HCT116 (cell line): ENCODE measurements around the gene SLC25A29. TPM values are rescaled to one million over a fixed set of nuclear protein-coding genes. Genes with fewer than 3 reads are reported as not detected.

Source experiments
- ATAC-seq: fragments of 200-7000 bp; cut with Tn5 transposase; 2 replicates; pipeline ENCODE4 v1.9.1; 2020; ENCODE audit warnings: mild to moderate bottlenecking, moderate library complexity
- BruUV-seq: library from RNA; stranded (reverse); fragments of 400-500 nt; replicated peaks from 2 replicates; lab custom pipeline; 2021; lab: Mats Ljungman, UMichigan
- CTCF ChIA-PET: fragments of 300-600 bp; sonication (Branson Sonifier 250); formaldehyde crosslinking; loops from one replicate; lab custom pipeline; 2021; ENCODE audit warnings: antibody characterized with exemption; lab: Charles Lee
- POLR2A ChIA-PET: fragments of 300-600, 350-600 bp; sonication (Branson Sonifier 250); formaldehyde crosslinking; loops from one replicate; lab custom pipeline; 2021; ENCODE audit warnings: antibody characterized with exemption; lab: Charles Lee
- RAD21 ChIA-PET, 2 experiments: fragments of 300-600 bp; sonication (Branson Sonifier 250); formaldehyde crosslinking; loops; one replicate each; lab custom pipeline; 2023; ENCODE audit warnings: low total read pairs in 2 of 2; ENCODE audit not compliant: uncharacterized antibody in 2 of 2, unreplicated experiment in 2 of 2, low non-redundant PET in 1 of 2; lab: Charles Lee
- DNase-seq: peaks from one replicate; pipeline ENCODE4 v3.0.0-alpha.2; 2010; ENCODE audit warnings: low read depth, low spot score
- H2AFZ ChIP-seq: fragments of 200-600 bp; shearing (Covaris generic), sonication (generic); 2 replicates; pipeline ENCODE4 v1.6.1; 2017; ENCODE audit warnings: low read depth, mixed run types, mixed read lengths, antibody characterized with exemption, low read length; ENCODE audit not compliant: poor library complexity, severe bottlenecking
- H3K27ac ChIP-seq: 2 replicates; pipeline ENCODE4 v1.5.1; 2012; ENCODE audit warnings: low read depth, low read length
- H3K27me3 ChIP-seq: fragments of 200-600 bp; sonication (generic); 2 replicates; pipeline ENCODE4 v1.6.1; 2016; ENCODE audit warnings: mixed run types, low read length, mixed read lengths; ENCODE audit not compliant: insufficient read depth
- H3K36me3 ChIP-seq, 2 experiments: fragments of 200-500 bp in 1 of 2; fragments of 200-600 bp in 1 of 2; sonication (Bioruptor generic) in 1 of 2; sonication (generic) in 1 of 2; 2 replicates each; pipeline versions ENCODE4 v1.5.1 to v1.6.1; 2014 to 2016; ENCODE audit warnings: low read length in 2 of 2, inconsistent platforms in 1 of 2, mixed read lengths in 1 of 2, mixed run types in 1 of 2; ENCODE audit not compliant: insufficient read depth in 2 of 2, control insufficient read depth in 1 of 2
- H3K4me1 ChIP-seq, 2 experiments: fragments of 200-600 bp in 1 of 2; sonication (generic) in 1 of 2; 2 replicates each; pipeline versions ENCODE4 v1.5.1 to v1.6.1; 2012 to 2017; ENCODE audit warnings: low read length in 2 of 2, inconsistent platforms in 1 of 2, mild to moderate bottlenecking in 1 of 2, mixed read lengths in 1 of 2, mixed run types in 1 of 2, moderate library complexity in 1 of 2; ENCODE audit not compliant: insufficient read depth in 2 of 2, control insufficient read depth in 1 of 2
- H3K4me2 ChIP-seq: fragments of 200-600 bp; sonication (generic); 2 replicates; pipeline ENCODE4 v1.6.1; 2017; ENCODE audit warnings: mixed run types, low read length, mixed read lengths
- H3K4me3 ChIP-seq, 2 experiments: fragments of 200-600 bp in 1 of 2; sonication (generic) in 1 of 2; replicated peaks in 1 of 2; 2 replicates each; pipeline ENCODE4 v1.5.1; 2011 to 2016; ENCODE audit warnings: low read length in 2 of 2, control low read depth in 1 of 2, low read depth in 1 of 2, mild to moderate bottlenecking in 1 of 2, mixed read lengths in 1 of 2, mixed run types in 1 of 2
- H3K79me2 ChIP-seq: fragments of 200-600 bp; sonication (generic); 2 replicates; pipeline ENCODE4 v1.6.1; 2017; ENCODE audit warnings: mild to moderate bottlenecking, mixed run types, low read length, moderate library complexity, mixed read lengths; ENCODE audit not compliant: insufficient read depth
- H3K9ac ChIP-seq: fragments of 200-600 bp; sonication (generic); 2 replicates; pipeline ENCODE4 v1.6.1; 2016; ENCODE audit warnings: low read length, mixed read lengths
- H3K9me2 ChIP-seq: fragments of 200-600 bp; sonication (generic), shearing (Covaris generic); 2 replicates; pipeline ENCODE4 v1.6.1; 2017; ENCODE audit warnings: mixed run types, mild to moderate bottlenecking, moderate library complexity; ENCODE audit not compliant: insufficient read depth
- H3K9me3 ChIP-seq, 2 experiments: fragments of 200-500 bp in 1 of 2; fragments of 200-600 bp in 1 of 2; sonication (Bioruptor generic) in 1 of 2; sonication (generic) in 1 of 2; 2 replicates each; pipeline ENCODE4 v1.6.1; 2014 to 2017; ENCODE audit warnings: low read length in 2 of 2, mixed read lengths in 2 of 2, inconsistent platforms in 1 of 2, low read depth in 1 of 2, mild to moderate bottlenecking in 1 of 2, mixed run types in 1 of 2, moderate library complexity in 1 of 2; ENCODE audit not compliant: control insufficient read depth in 1 of 2, insufficient read depth in 1 of 2
- H4K20me1 ChIP-seq: fragments of 200-600 bp; sonication (generic), shearing (Covaris generic); 2 replicates; pipeline ENCODE4 v1.6.1; 2017; ENCODE audit warnings: mixed run types, mild to moderate bottlenecking, moderate library complexity; ENCODE audit not compliant: insufficient read depth
- CBX3 ChIP-seq: IDR thresholded peaks from 2 replicates; pipeline ENCODE4 v1.6.1; 2012; ENCODE audit warnings: low read depth
- CEBPB ChIP-seq: IDR thresholded peaks from 2 replicates; pipeline ENCODE4 v1.6.1; 2012; ENCODE audit warnings: low read depth
- EGR1 ChIP-seq: IDR thresholded peaks from 2 replicates; pipeline ENCODE4 v1.6.1; 2012; ENCODE audit warnings: low read depth
- EZH2 ChIP-seq: fragments of 200-600 bp; sonication (generic); IDR thresholded peaks from 2 replicates; pipeline ENCODE4 v1.6.1; 2017; ENCODE audit warnings: antibody characterized with exemption, mixed run types
- FOSL1 ChIP-seq: IDR thresholded peaks from 2 replicates; pipeline ENCODE4 v1.6.1; 2012; ENCODE audit warnings: low read depth
- POLR2A ChIP-seq: IDR thresholded peaks from 2 replicates; pipeline ENCODE4 v1.7.0; 2011; ENCODE audit warnings: borderline replicate concordance; ENCODE audit not compliant: insufficient read depth, insufficient read length; ENCODE audit errors: extremely low read depth
- POLR2AphosphoS5 ChIP-seq: IDR thresholded peaks from 2 replicates; pipeline ENCODE4 v1.6.1; 2011; ENCODE audit warnings: mild to moderate bottlenecking, low read depth, low read length, moderate library complexity
- SIN3A ChIP-seq: IDR thresholded peaks from 2 replicates; pipeline ENCODE4 v1.6.1; 2012; ENCODE audit warnings: low read depth
- SP1 ChIP-seq: IDR thresholded peaks from 2 replicates; pipeline ENCODE4 v1.6.1; 2012; ENCODE audit warnings: low read depth
- TCF7L2 ChIP-seq: IDR thresholded peaks from 2 replicates; pipeline ENCODE4 v1.7.0; 2011; ENCODE audit warnings: borderline replicate concordance, inconsistent platforms; ENCODE audit not compliant: insufficient read depth, insufficient read length; ENCODE audit errors: extremely low read depth
- ZFX ChIP-seq: fragments of 450-650 bp; IDR thresholded peaks from 2 replicates; pipeline ENCODE4 v1.6.1; 2017
- intact Hi-C: fragments of 100-400 bp; cut with micrococcal nuclease; formaldehyde crosslinking; loops from 2 replicates; pipeline ENCODE4 v1.10.0; 2022
- total RNA-seq: library from RNA; stranded (reverse); gene quantifications from one replicate; pipeline ENCODE4 v1.2.1, GENCODE V29; 2021; ENCODE audit not compliant: unreplicated experiment
- TF ChIP-seq, protein P1 (sequence below): IDR thresholded peaks from 2 replicates; pipeline ENCODE4 v1.6.1; 2012; ENCODE audit warnings: low read depth
- TF ChIP-seq, protein P2 (sequence below): IDR thresholded peaks from 2 replicates; pipeline ENCODE4 v1.6.1; 2012

Gene SLC25A29
- total RNA-seq, 1 experiment from 2014 or later, result 38.7 TPM

DNA sequence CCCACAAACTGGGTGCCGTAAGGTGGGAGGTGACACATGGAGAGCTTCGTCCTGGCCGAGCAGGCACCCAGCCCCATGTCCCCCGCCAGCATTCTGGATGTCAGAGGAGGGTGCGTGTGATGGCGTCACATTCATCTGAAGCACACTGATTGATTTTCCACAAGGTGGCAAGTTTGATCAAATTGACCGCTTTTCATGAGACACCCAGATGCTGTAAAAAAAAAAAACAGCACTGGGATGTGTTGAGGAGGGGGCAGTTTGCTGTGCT, 24.2 kb downstream of the SLC25A29 start:
- TF ChIP-seq CBX3 (no peak), POLR2AphosphoS5 (no peak), SIN3A (no peak), EGR1 (no peak), FOSL1 (no peak), SP1 (no peak), POLR2A (no peak), TCF7L2 (no peak), CEBPB (no peak), ZFX (no peak), EZH2 (no peak)
- TF ChIP-seq, protein P1, sequence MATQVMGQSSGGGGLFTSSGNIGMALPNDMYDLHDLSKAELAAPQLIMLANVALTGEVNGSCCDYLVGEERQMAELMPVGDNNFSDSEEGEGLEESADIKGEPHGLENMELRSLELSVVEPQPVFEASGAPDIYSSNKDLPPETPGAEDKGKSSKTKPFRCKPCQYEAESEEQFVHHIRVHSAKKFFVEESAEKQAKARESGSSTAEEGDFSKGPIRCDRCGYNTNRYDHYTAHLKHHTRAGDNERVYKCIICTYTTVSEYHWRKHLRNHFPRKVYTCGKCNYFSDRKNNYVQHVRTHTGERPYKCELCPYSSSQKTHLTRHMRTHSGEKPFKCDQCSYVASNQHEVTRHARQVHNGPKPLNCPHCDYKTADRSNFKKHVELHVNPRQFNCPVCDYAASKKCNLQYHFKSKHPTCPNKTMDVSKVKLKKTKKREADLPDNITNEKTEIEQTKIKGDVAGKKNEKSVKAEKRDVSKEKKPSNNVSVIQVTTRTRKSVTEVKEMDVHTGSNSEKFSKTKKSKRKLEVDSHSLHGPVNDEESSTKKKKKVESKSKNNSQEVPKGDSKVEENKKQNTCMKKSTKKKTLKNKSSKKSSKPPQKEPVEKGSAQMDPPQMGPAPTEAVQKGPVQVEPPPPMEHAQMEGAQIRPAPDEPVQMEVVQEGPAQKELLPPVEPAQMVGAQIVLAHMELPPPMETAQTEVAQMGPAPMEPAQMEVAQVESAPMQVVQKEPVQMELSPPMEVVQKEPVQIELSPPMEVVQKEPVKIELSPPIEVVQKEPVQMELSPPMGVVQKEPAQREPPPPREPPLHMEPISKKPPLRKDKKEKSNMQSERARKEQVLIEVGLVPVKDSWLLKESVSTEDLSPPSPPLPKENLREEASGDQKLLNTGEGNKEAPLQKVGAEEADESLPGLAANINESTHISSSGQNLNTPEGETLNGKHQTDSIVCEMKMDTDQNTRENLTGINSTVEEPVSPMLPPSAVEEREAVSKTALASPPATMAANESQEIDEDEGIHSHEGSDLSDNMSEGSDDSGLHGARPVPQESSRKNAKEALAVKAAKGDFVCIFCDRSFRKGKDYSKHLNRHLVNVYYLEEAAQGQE, result no peak
- TF ChIP-seq, protein P2, sequence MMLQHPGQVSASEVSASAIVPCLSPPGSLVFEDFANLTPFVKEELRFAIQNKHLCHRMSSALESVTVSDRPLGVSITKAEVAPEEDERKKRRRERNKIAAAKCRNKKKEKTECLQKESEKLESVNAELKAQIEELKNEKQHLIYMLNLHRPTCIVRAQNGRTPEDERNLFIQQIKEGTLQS, result no peak
- no peak overlapping the region for H3K9ac ChIP-seq
- no peak overlapping the region for H3K4me2 ChIP-seq
- peaks cover 5 to 26% of the 10 kb centered on the region in 2 experiments; a peak in 2 of 4 replicates for H3K4me1 ChIP-seq
- RAD21 ChIA-PET, result no interaction called here
- H3K27me3 ChIP-seq, result no peaks in the 10 kb centered on the region
- no peak overlapping the region for H2AFZ ChIP-seq
- H3K9me3 ChIP-seq, result no peaks in the 10 kb centered on the region
- no TSS peak for BruUV-seq
- H3K27ac ChIP-seq, result no peak overlapping the region
- ATAC-seq (no peak), DNase-seq (no peak)
- no peak overlapping the region for H3K4me3 ChIP-seq
- CTCF ChIA-PET, result interaction anchor here (1.3 kb wide), 1 partner anchor 12 kb away, joined by 6 read pairs; no protein-coding TSS in a partner anchor
- POLR2A ChIA-PET, result interaction anchor here (1.2 kb wide), 1 partner anchor 41 kb away, joined by 4 read pairs; no protein-coding TSS in a partner anchor
- H3K79me2 ChIP-seq, result peaks cover 56% of the 10 kb centered on the region
- H3K9me2 ChIP-seq, result no peaks in the 10 kb centered on the region
- peaks cover 20% of the 10 kb centered on the region for H4K20me1 ChIP-seq
- intact Hi-C loops, result no loop called here
- peaks cover 0 to 4% of the 10 kb centered on the region in 2 experiments; a peak in 2 of 4 replicates for H3K36me3 ChIP-seq
